Loucy (cell line): ENCODE data around the gene REPS2.

ENCODE experiments used
- H2AFZ ChIP-seq: fragments of 200-600 bp; sonication (generic); 2 replicates; pipeline ENCODE4 v1.6.0; 2016; ENCODE audit warnings: antibody characterized with exemption, mild to moderate bottlenecking, low read length, moderate library complexity
- H3F3A ChIP-seq: fragments of 200-600 bp; 2 replicates; pipeline ENCODE4 v1.6.0; 2016; ENCODE audit warnings: antibody characterized with exemption, low read depth, mild to moderate bottlenecking
- H3K27me3 ChIP-seq: fragments of 200-600 bp; sonication (generic); 2 replicates; pipeline ENCODE4 v1.6.1; 2014; ENCODE audit warnings: low read length, mild to moderate bottlenecking; ENCODE audit not compliant: insufficient read depth, poor library complexity, severe bottlenecking
- H3K36me3 ChIP-seq: fragments of 200-600 bp; sonication (generic); 2 replicates; pipeline ENCODE4 v1.6.1; 2016; ENCODE audit warnings: low read length; ENCODE audit not compliant: insufficient read depth
- H3K4me1 ChIP-seq: fragments of 200-600 bp; sonication (generic); 2 replicates; pipeline ENCODE4 v1.5.1; 2014; ENCODE audit warnings: low read length, mild to moderate bottlenecking; ENCODE audit not compliant: insufficient read depth, poor library complexity, severe bottlenecking
- H3K4me2 ChIP-seq: fragments of 200-600 bp; sonication (generic); 2 replicates; pipeline ENCODE4 v1.6.0; 2014; ENCODE audit warnings: antibody characterized with exemption, low read length, low read depth, mild to moderate bottlenecking; ENCODE audit not compliant: poor library complexity, severe bottlenecking
- H3K4me3 ChIP-seq: fragments of 200-600 bp; sonication (generic); 2 replicates; pipeline ENCODE4 v1.5.1; 2014; ENCODE audit warnings: low read length, mild to moderate bottlenecking, mixed read lengths; ENCODE audit not compliant: poor library complexity, severe bottlenecking
- H3K79me2 ChIP-seq: fragments of 200-600 bp; sonication (generic); 2 replicates; pipeline ENCODE4 v1.6.1; 2014; ENCODE audit warnings: low read length; ENCODE audit not compliant: insufficient read depth
- H3K9ac ChIP-seq: fragments of 200-600 bp; sonication (generic); 2 replicates; pipeline ENCODE4 v1.6.0; 2014; ENCODE audit warnings: mild to moderate bottlenecking, low read depth, low read length, moderate library complexity; ENCODE audit not compliant: poor library complexity, severe bottlenecking
- H3K9me2 ChIP-seq: fragments of 200-600 bp; sonication (generic); replicated peaks from 2 replicates; pipeline ENCODE4 v1.6.1; 2016; ENCODE audit warnings: low read depth, low read length, mixed read lengths
- H3K9me3 ChIP-seq: fragments of 200-600 bp; sonication (generic); 2 replicates; pipeline ENCODE4 v1.6.1; 2014; ENCODE audit warnings: mild to moderate bottlenecking, antibody characterized with exemption, low read length, low read depth; ENCODE audit not compliant: insufficient read depth
- H4K20me1 ChIP-seq: fragments of 200-600 bp; sonication (generic); 2 replicates; pipeline ENCODE4 v1.6.0; 2014; ENCODE audit warnings: antibody characterized with exemption, low read length, mild to moderate bottlenecking; ENCODE audit not compliant: insufficient read depth, poor library complexity, severe bottlenecking
- EZH2phosphoT487 ChIP-seq: fragments of 200-600 bp; IDR thresholded peaks from 2 replicates; pipeline ENCODE4 v1.6.1; 2018; ENCODE audit warnings: antibody characterized with exemption, mild to moderate bottlenecking, moderate library complexity, borderline replicate concordance
- TF ChIP-seq, protein P1 (sequence below): fragments of 200-600 bp; sonication (generic); conservative IDR thresholded peaks from 2 replicates; pipeline ENCODE4 v1.5.1; 2014; ENCODE audit warnings: mild to moderate bottlenecking, antibody characterized with exemption, low read length

Gene REPS2

DNA sequence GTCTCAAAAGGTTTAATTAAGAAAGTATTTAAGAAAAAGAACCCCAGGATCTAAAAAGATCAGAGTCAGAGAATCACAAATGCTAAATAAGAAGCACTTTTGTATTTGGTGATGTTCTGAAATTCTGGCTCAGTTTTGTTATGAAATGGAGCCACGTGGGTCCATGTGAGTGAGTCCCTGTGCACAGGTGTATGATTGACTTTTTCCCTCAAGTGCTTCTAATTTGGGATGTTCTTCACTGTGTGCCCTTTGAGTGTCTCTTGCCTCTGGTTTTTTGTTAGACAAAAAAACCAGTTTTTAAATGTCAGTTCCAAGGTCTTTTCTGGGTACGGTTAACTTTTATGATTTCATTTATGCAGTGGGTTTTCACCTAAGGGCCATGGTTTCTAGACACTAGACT is 44.4 kb downstream of the REPS2 start:
- Histone ChIP-seq H3K79me2 (no peaks in the 10 kb centered on the region), H3K9ac (no peak overlapping the region), H3K27me3 (no peaks in the 10 kb centered on the region), H3K9me3 (no peaks in the 10 kb centered on the region), H2AFZ (no peak overlapping the region), H3K4me2 (no peak overlapping the region), H4K20me1 (no peaks in the 10 kb centered on the region), H3K9me2 (no peaks in the 10 kb centered on the region), H3K4me1 (no peaks in the 10 kb centered on the region), H3F3A (no peaks in the 10 kb centered on the region), H3K36me3 (no peaks in the 10 kb centered on the region), H3K4me3 (no peak overlapping the region)
- no peak for TF ChIP-seq EZH2phosphoT487

DNA sequence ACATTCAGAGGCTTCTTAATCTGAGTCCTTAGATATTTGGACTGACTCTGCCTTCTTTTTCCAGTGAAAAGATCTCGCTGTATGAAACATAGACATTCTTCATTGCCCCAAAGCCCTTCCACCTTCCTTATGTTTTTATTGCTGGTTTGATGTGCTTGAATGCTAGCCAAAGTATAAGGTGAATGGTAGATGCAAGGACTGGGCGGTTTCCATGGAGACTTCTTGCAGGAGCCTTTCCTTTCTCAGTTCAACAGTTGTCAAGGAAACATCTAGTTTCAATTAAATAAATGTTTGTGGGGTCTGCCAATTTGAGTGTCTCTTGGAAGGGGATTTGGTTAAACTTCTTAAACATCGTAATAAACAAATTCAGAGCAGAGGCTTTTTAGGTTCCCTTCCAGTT is 46.0 kb downstream of the REPS2 start:
- H3K36me3 ChIP-seq = no peaks in the 10 kb centered on the region
- no peak overlapping the region for H3K4me3 ChIP-seq
- no peaks in the 10 kb centered on the region for H3K9me2 ChIP-seq
- TF ChIP-seq EZH2phosphoT487 = no peak
- TF ChIP-seq, protein P1, sequence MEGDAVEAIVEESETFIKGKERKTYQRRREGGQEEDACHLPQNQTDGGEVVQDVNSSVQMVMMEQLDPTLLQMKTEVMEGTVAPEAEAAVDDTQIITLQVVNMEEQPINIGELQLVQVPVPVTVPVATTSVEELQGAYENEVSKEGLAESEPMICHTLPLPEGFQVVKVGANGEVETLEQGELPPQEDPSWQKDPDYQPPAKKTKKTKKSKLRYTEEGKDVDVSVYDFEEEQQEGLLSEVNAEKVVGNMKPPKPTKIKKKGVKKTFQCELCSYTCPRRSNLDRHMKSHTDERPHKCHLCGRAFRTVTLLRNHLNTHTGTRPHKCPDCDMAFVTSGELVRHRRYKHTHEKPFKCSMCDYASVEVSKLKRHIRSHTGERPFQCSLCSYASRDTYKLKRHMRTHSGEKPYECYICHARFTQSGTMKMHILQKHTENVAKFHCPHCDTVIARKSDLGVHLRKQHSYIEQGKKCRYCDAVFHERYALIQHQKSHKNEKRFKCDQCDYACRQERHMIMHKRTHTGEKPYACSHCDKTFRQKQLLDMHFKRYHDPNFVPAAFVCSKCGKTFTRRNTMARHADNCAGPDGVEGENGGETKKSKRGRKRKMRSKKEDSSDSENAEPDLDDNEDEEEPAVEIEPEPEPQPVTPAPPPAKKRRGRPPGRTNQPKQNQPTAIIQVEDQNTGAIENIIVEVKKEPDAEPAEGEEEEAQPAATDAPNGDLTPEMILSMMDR = no peak
- H3K9ac ChIP-seq = no peak overlapping the region
- no peaks in the 10 kb centered on the region for H3F3A ChIP-seq
- H3K9me3 ChIP-seq = no peaks in the 10 kb centered on the region
- no peaks in the 10 kb centered on the region for H3K27me3 ChIP-seq
- H4K20me1 ChIP-seq = no peaks in the 10 kb centered on the region
- no peaks in the 10 kb centered on the region for H3K4me1 ChIP-seq
- H2AFZ ChIP-seq = no peak overlapping the region
- no peaks in the 10 kb centered on the region for H3K79me2 ChIP-seq
- H3K4me2 ChIP-seq = no peak overlapping the region

DNA sequence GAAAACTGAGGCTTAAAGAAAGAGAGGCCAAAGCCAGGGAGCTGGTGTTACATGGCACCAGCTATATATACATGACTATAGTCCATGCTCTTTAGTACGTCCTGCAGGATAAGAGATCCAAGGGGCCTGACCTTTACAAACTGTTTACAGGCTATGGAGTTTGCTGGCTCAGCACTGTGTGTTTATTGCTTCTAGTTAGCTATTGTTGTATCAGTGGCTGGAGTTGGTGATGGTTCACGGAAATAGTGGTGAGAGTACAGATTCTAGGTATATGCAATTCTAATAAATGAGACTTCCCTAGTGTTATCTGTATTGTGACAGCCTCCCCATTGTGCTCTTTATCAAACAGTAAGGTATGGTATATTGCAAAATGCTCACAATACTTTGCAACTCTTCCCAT is 46.5 kb downstream of the REPS2 start:
- Histone ChIP-seq H3K27me3 (no peaks in the 10 kb centered on the region), H3K36me3 (no peaks in the 10 kb centered on the region), H3K4me3 (no peak overlapping the region), H2AFZ (no peak overlapping the region), H3F3A (no peaks in the 10 kb centered on the region), H4K20me1 (no peaks in the 10 kb centered on the region), H3K9me3 (no peaks in the 10 kb centered on the region), H3K4me2 (no peak overlapping the region), H3K4me1 (no peaks in the 10 kb centered on the region), H3K79me2 (no peaks in the 10 kb centered on the region), H3K9me2 (no peaks in the 10 kb centered on the region), H3K9ac (no peak overlapping the region)
- no peak for TF ChIP-seq EZH2phosphoT487

DNA sequence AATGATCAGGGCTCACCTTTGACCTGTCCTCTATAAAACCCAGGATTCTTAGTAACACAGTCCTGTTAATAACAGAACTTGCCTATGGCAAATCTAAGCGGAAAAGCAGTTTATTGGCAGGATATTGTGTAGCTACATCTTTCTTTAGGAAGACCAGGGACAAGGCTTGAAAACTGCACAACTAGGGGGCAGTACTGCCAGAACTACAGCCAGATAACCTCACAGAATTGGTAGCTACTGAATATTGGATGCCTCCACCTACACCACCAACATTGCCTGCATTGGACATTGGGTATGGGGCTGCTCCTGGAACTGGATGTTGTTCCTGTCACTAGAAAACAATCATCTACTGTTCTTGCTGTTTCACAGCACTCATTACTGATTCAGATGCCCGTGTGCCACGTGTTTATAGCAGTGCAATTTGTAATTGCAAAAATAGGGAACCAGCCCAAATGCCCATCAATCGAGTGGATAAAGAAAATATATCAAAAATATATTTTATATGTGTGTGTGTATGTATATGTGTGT is 47.4 kb downstream of the REPS2 start:
- no peaks in the 10 kb centered on the region for H4K20me1 ChIP-seq
- H3K79me2 ChIP-seq = no peaks in the 10 kb centered on the region
- no peaks in the 10 kb centered on the region for H3K9me2 ChIP-seq
- no peaks in the 10 kb centered on the region for H3K9me3 ChIP-seq
- no peak overlapping the region for H3K9ac ChIP-seq
- no peak overlapping the region for H3K4me2 ChIP-seq
- H3K4me3 ChIP-seq = no peak overlapping the region
- no peaks in the 10 kb centered on the region for H3K36me3 ChIP-seq
- no peaks in the 10 kb centered on the region for H3F3A ChIP-seq
- no peaks in the 10 kb centered on the region for H3K27me3 ChIP-seq
- TF ChIP-seq EZH2phosphoT487 = no peak
- TF ChIP-seq, protein P1 = 0 out of 2 replicates have a peak, but pooled peaks have one; percentile 22
- H2AFZ ChIP-seq = no peak overlapping the region
- no peaks in the 10 kb centered on the region for H3K4me1 ChIP-seq
